ENCODE results near the gene ENTPD2. TPM values are rescaled to one million over a fixed set of nuclear protein-coding genes. Genes with fewer than 3 reads are reported as not detected.

The ENTPD2 gene
- total RNA-seq, 1 experiment from 2014 or later: 4.0 TPM

DNA sequence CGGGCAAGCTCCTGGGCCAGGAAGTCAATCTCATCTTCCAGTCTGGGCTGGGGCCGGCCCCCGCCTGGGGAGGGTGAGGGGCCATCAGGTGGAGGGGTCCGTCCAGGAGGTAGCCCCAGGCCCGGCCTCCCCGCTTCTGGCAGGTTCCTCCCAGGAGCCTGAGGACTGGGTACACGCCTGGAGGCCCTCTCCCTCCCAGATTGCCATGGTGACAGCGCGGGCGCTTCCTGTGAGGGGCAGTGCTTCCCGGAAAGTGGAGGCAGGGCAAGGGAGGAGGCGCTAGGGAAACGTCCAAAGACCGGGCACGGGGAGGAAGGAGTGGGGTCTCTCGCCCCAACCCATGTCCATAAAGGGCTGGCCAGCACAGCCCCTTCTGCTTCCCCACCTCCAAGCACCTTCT lies 12.7 kb downstream of the ENTPD2 start:
- H3K4me1 Mint-ChIP-seq: peaks cover 5 to 6% of the 10 kb centered on the region in 2 experiments
- Histone ChIP-seq H3K79me1 (ENCODE audit: insufficient read depth, low read depth, low read length, poor library complexity, severe bottlenecking) (no peaks in the 10 kb centered on the region), H3K27me3 (ENCODE audit: insufficient read depth, low read length) (no peaks in the 10 kb centered on the region; the same call in 1 of the 2 replicates), H3K4ac (ENCODE audit: low read depth, low read length) (no peak overlapping the region), H3K9me3 (ENCODE audit: control insufficient read depth, low read depth, low read length) (no peaks in the 10 kb centered on the region), H2BK12ac (ENCODE audit: insufficient read length, low read depth, low read length) (no peak overlapping the region), H2BK15ac (ENCODE audit: low read depth, low read length) (no peak overlapping the region), H3K27ac (ENCODE audit: insufficient read length, low read depth, low read length) (no peak overlapping the region), H2AK5ac (ENCODE audit: insufficient read length, low read length) (no peak overlapping the region), H3K79me2 (ENCODE audit: insufficient read depth, low read length) (peaks cover 2% of the 10 kb centered on the region; the same call in 1 of the 2 replicates), H3K4me2 (ENCODE audit: insufficient read depth, insufficient read length, low read length) (no peak overlapping the region), H2AFZ (ENCODE audit: low read length) (no peak overlapping the region), H4K5ac (ENCODE audit: insufficient read length, low read depth, low read length) (no peak overlapping the region), H3K56ac (ENCODE audit: insufficient read length, low read depth, low read length) (no peak overlapping the region), H2BK5ac (ENCODE audit: insufficient read length, low read length) (no peak overlapping the region), H3K23ac (ENCODE audit: insufficient read length, low read depth, low read length) (no peak overlapping the region), H4K91ac (ENCODE audit: insufficient read length, low read depth, low read length) (no peak overlapping the region), H3K9ac (ENCODE audit: extremely low read depth, insufficient read length, low read length) (no peak overlapping the region), H3K23me2 (ENCODE audit: insufficient read length, low read depth, low read length, poor library complexity, severe bottlenecking) (peaks cover 7% of the 10 kb centered on the region), H2BK20ac (ENCODE audit: low read depth, low read length, poor library complexity, severe bottlenecking) (no peak overlapping the region), H2BK120ac (ENCODE audit: low read depth, low read length, poor library complexity, severe bottlenecking) (no peak overlapping the region), H3K4me1 (ENCODE audit: insufficient read depth, low read length) (no peaks in the 10 kb centered on the region), H4K8ac (replicated peaks; ENCODE audit: insufficient read length, low read depth, low read length) (no peak overlapping the region), H3K18ac (ENCODE audit: insufficient read length, low read depth, low read length) (no peak overlapping the region), H3K14ac (ENCODE audit: insufficient read depth, low read length) (no peak overlapping the region), H3T11ph (ENCODE audit: low read length) (no peak overlapping the region), H4K20me1 (ENCODE audit: control insufficient read depth, insufficient read depth, insufficient read length) (no peaks in the 10 kb centered on the region)
- H3K4me3 Mint-ChIP-seq: no peak overlapping the region
- H3K27me3 Mint-ChIP-seq (ENCODE audit: low read depth): peaks cover 10% of the 10 kb centered on the region
- H3K27ac Mint-ChIP-seq: no peak overlapping the region
- TF ChIP-seq, protein P1, sequence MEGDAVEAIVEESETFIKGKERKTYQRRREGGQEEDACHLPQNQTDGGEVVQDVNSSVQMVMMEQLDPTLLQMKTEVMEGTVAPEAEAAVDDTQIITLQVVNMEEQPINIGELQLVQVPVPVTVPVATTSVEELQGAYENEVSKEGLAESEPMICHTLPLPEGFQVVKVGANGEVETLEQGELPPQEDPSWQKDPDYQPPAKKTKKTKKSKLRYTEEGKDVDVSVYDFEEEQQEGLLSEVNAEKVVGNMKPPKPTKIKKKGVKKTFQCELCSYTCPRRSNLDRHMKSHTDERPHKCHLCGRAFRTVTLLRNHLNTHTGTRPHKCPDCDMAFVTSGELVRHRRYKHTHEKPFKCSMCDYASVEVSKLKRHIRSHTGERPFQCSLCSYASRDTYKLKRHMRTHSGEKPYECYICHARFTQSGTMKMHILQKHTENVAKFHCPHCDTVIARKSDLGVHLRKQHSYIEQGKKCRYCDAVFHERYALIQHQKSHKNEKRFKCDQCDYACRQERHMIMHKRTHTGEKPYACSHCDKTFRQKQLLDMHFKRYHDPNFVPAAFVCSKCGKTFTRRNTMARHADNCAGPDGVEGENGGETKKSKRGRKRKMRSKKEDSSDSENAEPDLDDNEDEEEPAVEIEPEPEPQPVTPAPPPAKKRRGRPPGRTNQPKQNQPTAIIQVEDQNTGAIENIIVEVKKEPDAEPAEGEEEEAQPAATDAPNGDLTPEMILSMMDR (conservative IDR thresholded peaks at IDR 0.05): no peak
- WGBS (ENCODE audit: extremely low coverage, insufficient read length, low lambda C conversion rate): no CpG with 5 or more reads among the region's 16 CpGs
- H3K36me3 Mint-ChIP-seq (ENCODE audit: insufficient read depth in 1 of 3, low read depth in 3 of 3): peaks cover 0 to 14% (median 5%) of the 10 kb centered on the region in 3 experiments; a peak in 5 of 7 replicates
- DNase-seq: no peak
- no peaks in the 10 kb centered on the region for H3K9me3 Mint-ChIP-seq

Measured in H9 (cell line).